HG03432 (cell line): ENCODE measurements around the gene BUD23.
"Not testable (repeated sequence)": the region's sequence is repeated elsewhere in the genome, so short reads cannot be mapped to it uniquely, and the experiment has no call there.

Experiments
- ATAC-seq: cut with Tn5 transposase; IDR thresholded peaks from one replicate; pipeline ENCODE4 v1.9.1; 2021; ENCODE audit warnings: mild to moderate bottlenecking, moderate library complexity; ENCODE audit not compliant: unreplicated experiment

BUD23 gene

DNA sequence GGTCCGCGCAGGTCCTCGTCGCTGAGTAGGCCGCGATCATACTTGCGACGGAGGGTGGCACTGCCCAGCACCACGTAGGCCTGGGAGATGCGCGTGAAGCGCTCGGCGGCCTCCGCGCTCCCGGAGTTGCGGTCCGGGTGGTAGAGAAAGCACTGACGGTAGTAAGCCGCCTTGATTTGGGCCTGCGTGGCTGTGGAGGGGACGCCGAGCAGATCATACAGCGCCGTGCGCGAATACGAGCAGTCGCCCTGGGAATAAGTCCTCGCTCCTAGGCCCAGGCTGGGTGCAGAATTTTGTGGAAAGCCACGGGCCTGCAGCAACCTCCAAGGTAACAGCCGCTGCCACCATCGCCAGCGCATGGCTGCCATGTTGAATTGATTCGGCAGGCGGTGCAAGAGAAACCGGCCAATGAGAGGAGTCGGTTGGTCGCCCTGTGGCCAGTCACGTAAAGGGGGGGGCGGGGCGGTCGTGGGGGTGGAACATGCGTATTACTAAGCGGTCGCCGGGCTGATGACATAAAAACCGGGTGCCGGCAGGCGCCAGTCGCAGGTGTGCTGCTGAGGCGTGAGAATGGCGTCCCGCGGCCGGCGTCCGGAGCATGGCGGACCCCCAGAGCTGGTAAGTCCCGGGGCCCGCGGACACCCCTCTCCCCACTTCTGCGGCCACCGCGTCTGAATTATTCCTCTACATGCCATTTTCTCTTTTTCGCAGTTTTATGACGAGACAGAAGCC lies at the start of gene BUD23, which contains the start of gene DNAJC30:
Gene BUD23, plus strand, starts transcription at position 542 of the 732 bp plus-strand sequence. Its CDS starts 29 bp downstream, at position 571.
Gene DNAJC30, minus strand, starts transcription at position 398 of the 732 bp plus-strand sequence. Its CDS starts 30 bp downstream, at position 368.
- ATAC-seq, result peak; percentile 88

GRCh38 chr7:73633844-73634243 lies 49.6 kb upstream of the BUD23 start:
- no peak for ATAC-seq

DNA sequence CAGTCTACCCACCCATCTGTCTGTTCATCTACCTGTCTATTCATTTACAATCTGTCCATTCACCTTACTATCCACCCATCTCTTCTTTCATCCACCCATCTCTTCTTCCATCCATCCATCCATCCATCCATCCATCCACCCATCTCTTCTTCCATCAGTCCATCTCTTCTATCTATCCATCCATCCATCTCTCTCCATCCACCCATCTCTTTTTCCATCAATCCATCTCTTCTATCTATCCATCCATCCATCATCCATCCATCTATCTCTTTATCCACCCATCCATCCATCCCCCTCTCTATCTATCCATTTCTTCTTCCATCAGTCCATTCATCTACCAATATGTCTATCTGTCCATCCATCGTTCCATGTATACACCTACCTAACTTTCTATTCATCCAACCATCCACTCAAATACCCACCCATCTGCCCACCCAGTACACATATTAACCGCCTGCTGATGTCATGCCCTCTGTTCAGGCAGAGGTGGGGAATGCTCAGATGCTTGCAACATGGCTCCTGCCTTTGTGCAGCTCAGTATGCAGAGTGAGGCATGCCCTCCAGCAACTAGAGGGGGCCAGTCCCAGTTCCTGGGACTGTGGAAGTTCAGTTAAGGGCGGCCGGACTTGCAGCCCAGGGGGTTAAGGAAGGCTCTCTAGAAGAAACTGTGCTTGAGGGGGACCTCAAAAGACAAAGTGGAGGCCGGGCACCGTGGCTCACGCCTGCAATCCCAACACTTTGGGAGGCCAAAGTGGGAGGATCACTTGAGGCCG lies 47.8 kb upstream of the BUD23 start:
- no peak for ATAC-seq

- ATAC-seq, result no peak
Measured at GRCh38 chr7:73638911-73639310, 44.5 kb upstream of the BUD23 start.

- no peak for ATAC-seq
Measured at GRCh38 chr7:73642834-73643233, 40.6 kb upstream of the BUD23 start.

DNA sequence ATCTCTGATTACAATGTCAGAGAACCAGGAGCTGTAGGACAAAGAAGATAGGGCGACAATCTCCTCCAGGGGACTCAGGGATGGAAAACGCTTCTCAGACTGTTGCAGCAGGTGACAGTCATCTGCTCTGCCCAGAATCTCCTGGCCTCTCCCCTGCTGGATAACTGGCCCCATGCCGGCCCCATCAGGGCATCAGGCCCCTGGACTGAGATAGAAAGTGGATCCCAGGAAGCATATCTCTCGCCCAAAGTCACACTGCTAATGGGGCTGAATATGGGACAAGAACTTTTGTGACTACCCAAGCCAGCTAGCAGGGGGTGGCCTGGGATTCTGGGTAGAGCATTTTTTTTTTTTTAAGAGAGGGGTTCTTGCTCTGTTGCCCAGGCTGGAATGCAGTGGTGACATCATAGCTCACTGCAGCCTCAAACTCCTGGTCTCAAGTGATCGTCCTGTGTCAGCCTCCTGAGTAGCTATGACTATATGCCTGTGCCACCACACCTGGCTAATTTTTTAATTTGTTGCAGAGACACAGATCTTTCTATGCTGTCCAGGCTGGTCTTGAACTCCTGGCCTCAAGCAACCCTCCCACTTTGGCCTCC lies 38.6 kb upstream of the BUD23 start:
- no peak for ATAC-seq

DNA sequence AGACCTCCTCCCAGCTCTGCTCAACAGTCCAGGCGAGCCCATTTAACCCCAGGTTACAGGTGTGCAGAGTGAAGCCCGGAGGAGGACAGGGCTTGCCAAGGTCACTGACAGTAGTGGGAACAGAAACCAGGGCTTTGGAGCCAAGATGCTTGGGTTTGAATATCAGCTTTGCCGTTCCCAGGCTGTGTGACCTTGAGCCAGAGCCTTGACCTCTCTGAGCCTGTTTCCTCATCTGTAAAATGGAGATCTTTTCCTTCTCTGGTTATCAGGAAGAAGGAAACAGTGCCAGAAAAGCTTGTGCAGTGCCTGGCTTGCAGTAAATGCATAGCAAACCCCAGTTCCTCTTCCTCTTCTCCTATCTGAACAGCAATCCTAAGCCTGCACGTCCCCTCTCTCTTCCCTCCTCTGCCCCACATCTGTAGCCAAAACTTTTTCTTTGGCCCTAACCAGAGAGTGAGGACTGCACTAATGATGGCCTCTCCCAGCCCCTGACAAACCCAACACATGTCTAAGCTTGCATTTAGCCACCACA lies 37.7 kb upstream of the BUD23 start:
- no peak for ATAC-seq

DNA sequence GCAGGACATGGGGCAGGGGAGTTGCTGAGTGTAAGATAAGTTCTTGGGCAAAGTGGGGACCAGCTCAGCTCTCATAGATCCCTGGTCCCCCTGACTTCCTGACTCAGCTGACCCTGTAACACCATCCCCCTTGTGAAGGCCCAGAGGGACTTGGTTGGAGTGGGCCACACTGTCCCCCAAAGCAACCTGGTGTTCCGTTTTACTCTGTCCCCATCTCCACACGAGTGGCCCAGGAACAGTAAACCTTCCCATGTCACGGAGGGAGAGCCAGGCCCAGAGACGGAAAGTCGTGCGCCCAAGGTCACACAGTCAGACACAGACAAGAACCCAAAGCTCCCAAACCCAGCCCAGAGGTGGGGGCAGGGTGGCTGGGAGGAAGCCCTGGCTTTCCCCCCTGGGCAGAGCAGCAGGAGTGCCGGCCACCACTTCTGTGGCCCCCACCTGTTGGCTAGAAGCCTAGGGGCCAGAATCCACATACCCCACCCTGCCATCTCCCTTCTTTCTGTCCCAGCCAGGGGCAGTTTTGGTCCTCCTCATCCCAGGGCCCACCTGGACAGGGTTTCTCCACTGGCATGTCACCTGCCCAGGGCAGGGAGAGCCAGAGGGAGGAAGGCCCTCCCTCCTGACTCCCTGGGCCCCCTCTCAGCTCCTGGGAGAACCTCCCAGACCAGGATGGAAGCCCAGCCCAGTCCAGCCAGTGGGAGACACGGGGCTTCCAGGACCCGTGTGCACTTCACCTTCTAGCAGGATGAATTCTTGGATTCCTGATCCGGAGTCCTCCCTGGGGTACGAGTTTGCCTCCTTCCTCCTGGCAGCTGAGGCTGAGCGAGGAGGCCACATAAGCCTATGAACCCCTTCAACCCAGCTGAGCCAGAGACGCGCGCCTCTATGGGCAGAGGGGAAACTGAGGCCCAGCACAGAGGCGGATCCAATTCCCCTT lies 36.3 kb upstream of the BUD23 start:
- ATAC-seq, result no peak

DNA sequence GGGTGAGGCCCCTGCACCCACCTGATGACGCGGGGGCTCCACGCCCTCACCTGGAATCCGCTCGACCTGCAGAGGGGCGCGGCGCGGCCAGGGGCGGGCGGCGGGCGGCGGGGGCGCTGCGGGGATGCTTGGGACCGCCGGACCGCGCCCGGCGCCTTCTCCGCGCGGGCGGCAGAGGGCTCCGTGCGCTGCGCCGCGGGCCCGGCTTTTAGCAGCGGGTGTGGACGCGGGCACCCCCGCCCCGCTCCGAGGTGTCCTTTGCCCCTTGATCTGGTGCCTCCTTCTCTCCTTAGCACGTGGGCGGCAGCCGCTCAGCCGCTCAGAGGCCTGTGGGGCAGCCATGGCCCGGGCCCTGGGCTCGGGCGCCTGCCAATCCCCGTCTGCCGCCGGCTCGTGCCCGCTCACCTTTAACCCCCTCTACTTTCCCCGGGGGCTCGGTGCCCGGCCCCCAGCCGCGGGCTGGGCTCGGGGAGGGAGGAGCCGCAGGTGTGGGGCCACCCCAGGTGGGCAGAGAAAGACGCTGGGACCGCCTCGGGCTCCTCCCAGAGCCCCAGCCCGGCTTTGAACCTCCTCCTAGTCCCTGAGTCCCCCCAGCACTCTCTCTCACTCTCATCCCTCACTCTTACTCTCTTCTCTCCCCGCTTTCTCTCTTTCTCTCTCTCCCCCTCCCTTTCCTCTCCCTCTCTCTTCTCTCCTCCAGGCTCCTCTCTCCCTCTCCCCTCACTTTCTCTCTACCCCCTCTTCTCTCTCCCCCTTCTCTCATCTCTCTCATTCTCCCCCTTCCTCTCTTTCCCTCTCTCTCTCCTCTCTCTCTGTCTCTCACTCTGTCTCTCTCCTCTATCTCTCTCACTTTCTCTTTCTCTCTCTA lies 35.4 kb upstream of the BUD23 start:
- ATAC-seq, result no peak

DNA sequence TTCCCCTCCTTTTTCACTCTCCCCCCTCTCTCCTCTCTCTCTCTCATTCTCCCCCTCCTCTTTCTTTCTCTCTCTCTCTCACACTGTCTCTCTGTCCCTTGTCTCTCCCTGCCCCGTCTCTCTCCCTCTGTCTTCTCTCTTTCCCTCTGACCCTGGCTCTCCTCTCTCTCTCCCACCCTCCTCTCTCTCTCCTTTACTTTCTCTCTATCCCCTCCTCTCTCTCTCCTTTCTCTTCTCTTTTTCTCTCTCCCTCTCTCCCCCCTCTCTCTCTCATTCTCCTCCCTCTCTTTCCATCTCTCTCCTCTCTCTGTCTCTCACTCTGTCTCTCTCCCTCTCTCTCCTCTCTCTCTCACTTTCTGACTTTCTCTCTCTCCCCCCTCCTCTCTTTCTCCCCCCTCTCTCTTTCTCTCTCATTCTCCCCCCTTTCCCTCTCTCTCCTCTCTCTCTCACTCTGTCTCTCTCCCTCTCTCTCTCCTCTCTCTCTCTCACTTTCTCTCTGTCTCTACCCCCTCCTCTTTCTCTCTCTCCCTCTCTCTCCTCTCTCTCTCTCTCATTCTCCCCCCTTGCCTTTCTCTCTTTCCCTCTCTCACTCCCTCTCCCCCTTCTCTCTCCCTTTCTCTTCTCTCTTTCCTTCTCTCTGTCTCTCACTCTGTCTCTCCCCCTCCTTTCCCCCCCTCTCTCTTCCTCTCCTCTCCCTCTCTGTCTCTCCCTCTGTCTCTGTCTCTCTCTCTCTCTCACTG lies 34.6 kb upstream of the BUD23 start:
- ATAC-seq, result no peak

GRCh38 chr7:73649576-73649975 lies 33.8 kb upstream of the BUD23 start:
- no peak for ATAC-seq

GRCh38 chr7:73650524-73650923 lies 32.9 kb upstream of the BUD23 start:
- ATAC-seq, result no peak

- no peak for ATAC-seq
Measured at GRCh38 chr7:73652541-73652949, 30.9 kb upstream of the BUD23 start.

DNA sequence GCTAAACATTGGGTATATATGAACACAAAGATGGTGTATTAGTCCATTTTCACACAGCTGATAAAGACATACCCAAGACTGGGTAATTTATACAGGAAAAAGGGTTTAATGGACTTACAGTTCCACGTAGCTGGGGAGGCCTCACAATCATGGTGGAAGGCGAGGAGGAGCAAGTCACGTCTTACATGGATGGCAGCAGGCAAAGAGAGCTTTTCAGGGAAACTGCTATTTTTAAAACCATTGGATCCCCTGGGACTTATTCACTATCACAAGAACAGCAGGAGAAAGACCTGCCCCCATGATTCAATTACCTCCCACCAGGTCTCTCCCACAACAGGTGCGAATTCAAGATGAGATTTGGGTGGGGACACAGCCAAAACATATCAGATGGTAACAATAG lies 28.1 kb upstream of the BUD23 start:
- ATAC-seq, result not testable (repeated sequence)

DNA sequence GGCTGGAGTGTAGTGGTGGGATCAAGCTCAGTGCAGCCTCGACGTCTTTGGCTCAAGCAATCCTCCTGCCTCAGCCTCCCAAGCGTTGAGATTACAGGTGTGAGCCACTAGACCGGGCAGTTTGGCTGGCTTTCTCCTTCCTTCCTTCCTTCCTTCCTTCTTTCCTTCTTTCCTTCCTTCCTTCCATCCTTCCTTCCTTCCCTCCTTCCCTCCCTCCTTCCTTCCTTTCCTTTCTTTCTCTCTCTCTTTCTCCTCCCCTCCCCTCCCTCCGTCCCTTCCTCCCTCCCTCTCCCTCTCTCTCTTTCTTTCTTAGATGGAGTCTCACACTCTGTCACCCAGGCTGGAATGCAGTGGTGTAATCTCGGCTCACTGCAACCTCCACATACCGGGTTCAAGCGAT lies 23.4 kb upstream of the BUD23 start:
- ATAC-seq, result no peak

- ATAC-seq, result not testable (repeated sequence)
Measured at GRCh38 chr7:73660594-73660993, 22.8 kb upstream of the BUD23 start.

DNA sequence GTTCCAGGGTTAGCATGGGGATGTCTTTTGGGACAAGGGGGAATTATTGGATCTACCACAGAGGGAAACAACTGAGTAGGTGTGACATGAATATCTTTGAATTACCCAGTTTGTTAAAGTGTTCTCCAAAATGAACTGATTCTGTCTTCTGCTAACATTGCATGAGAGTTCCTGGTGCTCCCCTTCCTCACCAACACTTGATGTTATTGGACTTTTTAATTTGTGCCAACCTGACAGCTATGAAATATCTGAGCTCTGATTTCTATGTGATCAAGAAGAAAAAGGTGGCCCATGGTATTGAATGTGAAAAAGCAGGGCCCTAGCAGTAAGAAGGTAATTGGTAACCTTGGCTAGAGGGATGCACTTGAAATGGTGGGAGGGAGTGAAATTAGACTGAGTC lies 20.4 kb upstream of the BUD23 start:
- no peak for ATAC-seq

- ATAC-seq, result peak; percentile 93
Measured at GRCh38 chr7:73667344-73668102, 15.9 kb upstream of the BUD23 start, which contains the start of gene VPS37D. TSS of gene VPS37D (plus strand) at chr7:73667831. CDS start at chr7:73667959, 128 bp downstream.
